DND-41 (cell line): ENCODE results near the gene OR10R2.

Source experiments
- ATAC-seq: fragments of 200-7000 bp; cut with Tn5 transposase; 3 replicates; pipeline ENCODE4 v1.9.1; 2021; ENCODE audit warnings: low read depth; ENCODE audit not compliant: insufficient read depth
- DNase-seq: peaks from one replicate; pipeline ENCODE4 v3.0.0-alpha.2; 2020
- H2AFZ ChIP-seq: 2 replicates; pipeline ENCODE4 v1.6.0; 2012; ENCODE audit warnings: low read depth, low read length
- H3K27ac ChIP-seq: 2 replicates; pipeline ENCODE4 v1.5.1; 2012; ENCODE audit warnings: low read length, inconsistent platforms
- H3K27me3 ChIP-seq: fragments of 200-600 bp; sonication (generic); 2 replicates; pipeline ENCODE4 v1.6.0; 2012; ENCODE audit warnings: low read length, mild to moderate bottlenecking, inconsistent platforms; ENCODE audit not compliant: insufficient read depth, poor library complexity
- H3K36me3 ChIP-seq: 2 replicates; pipeline ENCODE4 v1.5.1; 2012; ENCODE audit warnings: low read length, inconsistent platforms; ENCODE audit not compliant: insufficient read depth
- H3K4me1 ChIP-seq: 2 replicates; pipeline ENCODE4 v1.5.1; 2012; ENCODE audit warnings: mild to moderate bottlenecking, low read length; ENCODE audit not compliant: insufficient read depth
- H3K4me2 ChIP-seq: 2 replicates; pipeline ENCODE4 v1.6.0; 2012; ENCODE audit warnings: mild to moderate bottlenecking, moderate library complexity, low read length, inconsistent platforms; ENCODE audit not compliant: insufficient read depth
- H3K4me3 ChIP-seq, 2 experiments: fragments of 200-600 bp in 1 of 2; shearing (Covaris generic) in 1 of 2; 2 replicates each; pipeline ENCODE4 v1.5.1; 2012 to 2016; ENCODE audit warnings: inconsistent platforms in 2 of 2, low read length in 2 of 2, mild to moderate bottlenecking in 2 of 2, low read depth in 1 of 2, moderate library complexity in 1 of 2
- H3K79me2 ChIP-seq: 2 replicates; pipeline ENCODE4 v1.6.0; 2012; ENCODE audit warnings: low read length, inconsistent platforms; ENCODE audit not compliant: insufficient read depth
- H3K9ac ChIP-seq: 2 replicates; pipeline ENCODE4 v1.6.0; 2012; ENCODE audit warnings: low read depth, mild to moderate bottlenecking, inconsistent platforms, low read length, moderate library complexity
- H3K9me3 ChIP-seq: 2 replicates; pipeline ENCODE4 v1.5.1; 2012; ENCODE audit warnings: low read length, moderate library complexity, mild to moderate bottlenecking, inconsistent platforms; ENCODE audit not compliant: insufficient read depth, severe bottlenecking
- H4K20me1 ChIP-seq: 2 replicates; pipeline ENCODE4 v1.6.0; 2012; ENCODE audit warnings: low read length; ENCODE audit not compliant: insufficient read depth
- CTCF ChIP-seq: IDR thresholded peaks from 2 replicates; pipeline ENCODE4 v1.5.1; 2012; ENCODE audit warnings: borderline replicate concordance, low read length, moderate library complexity, mild to moderate bottlenecking; ENCODE audit not compliant: poor library complexity, severe bottlenecking; ENCODE audit errors: extremely low read depth
- EZH2 ChIP-seq: IDR thresholded peaks from 3 replicates; pipeline ENCODE4 v1.6.1; 2012; ENCODE audit warnings: borderline replicate concordance, low read depth, mild to moderate bottlenecking, moderate library complexity, low read length, inconsistent platforms; ENCODE audit not compliant: severe bottlenecking

The OR10R2 gene

GRCh38 chr1:158434741-158435140 is 37.3 kb upstream of the OR10R2 start:
- Histone ChIP-seq H3K4me3 (no peak overlapping the region), H2AFZ (peak overlapping the region; percentile 28; the same call in 1 of the 2 replicates), H3K79me2 (no peaks in the 10 kb centered on the region), H3K27me3 (no peaks in the 10 kb centered on the region), H3K9me3 (peaks cover 18% of the 10 kb centered on the region), H3K36me3 (no peaks in the 10 kb centered on the region), H3K4me1 (peaks cover 22% of the 10 kb centered on the region), H3K4me2 (no peak overlapping the region), H3K9ac (no peak overlapping the region), H4K20me1 (no peaks in the 10 kb centered on the region), H3K27ac (no peak overlapping the region)
- TF ChIP-seq CTCF = no peak
- no peak for TF ChIP-seq EZH2
- DNase-seq = no peak
- ATAC-seq = no peak

GRCh38 chr1:158445376-158445775 is 26.6 kb upstream of the OR10R2 start:
- peak; percentile 96 for ATAC-seq
- Histone ChIP-seq H3K27ac (peak overlapping the region; percentile 63), H3K27me3 (no peaks in the 10 kb centered on the region), H3K4me3 (peak overlapping the region in 1 of 2 experiments; percentile 26; a peak in 2 of 4 replicates), H3K36me3 (no peaks in the 10 kb centered on the region), H3K4me1 (peaks cover 24% of the 10 kb centered on the region), H2AFZ (no peak overlapping the region), H3K9me3 (no peaks in the 10 kb centered on the region), H3K4me2 (peak overlapping the region; percentile 42), H4K20me1 (no peaks in the 10 kb centered on the region), H3K79me2 (no peaks in the 10 kb centered on the region), H3K9ac (0 out of 2 replicates have a peak overlapping the region, but pooled peaks have one; percentile 6)
- no peak for TF ChIP-seq CTCF
- no peak for TF ChIP-seq EZH2
- DNase-seq = peak; percentile 68

- 0 out of 2 replicates have a peak overlapping the region, but pooled peaks have one; percentile 30 for H2AFZ ChIP-seq
- no peak for DNase-seq
- H3K4me2 ChIP-seq = no peak overlapping the region
- no peaks in the 10 kb centered on the region for H3K27me3 ChIP-seq
- no peaks in the 10 kb centered on the region for H3K79me2 ChIP-seq
- H3K9ac ChIP-seq = no peak overlapping the region
- no peak overlapping the region for H3K27ac ChIP-seq
- no peak for ATAC-seq
- no peaks in the 10 kb centered on the region for H3K4me1 ChIP-seq
- TF ChIP-seq EZH2 (no peak), CTCF (no peak)
- H3K4me3 ChIP-seq = no peak overlapping the region
- H3K9me3 ChIP-seq = peaks cover 2% of the 10 kb centered on the region
- H3K36me3 ChIP-seq = no peaks in the 10 kb centered on the region
- H4K20me1 ChIP-seq = no peaks in the 10 kb centered on the region
Measured at GRCh38 chr1:158454537-158454936, 17.5 kb upstream of the OR10R2 start.

GRCh38 chr1:158457246-158457645 is 14.8 kb upstream of the OR10R2 start:
- H3K9ac ChIP-seq = no peak overlapping the region
- no peak for ATAC-seq

More at GRCh38 chr1:158457246-158457645, 14.8 kb upstream of the OR10R2 start:
- no peak for DNase-seq
- Histone ChIP-seq H3K27ac (no peak overlapping the region), H2AFZ (no peak overlapping the region), H3K9me3 (no peaks in the 10 kb centered on the region), H3K79me2 (no peaks in the 10 kb centered on the region), H3K4me2 (no peak overlapping the region), H3K36me3 (no peaks in the 10 kb centered on the region), H3K4me1 (no peaks in the 10 kb centered on the region), H4K20me1 (no peaks in the 10 kb centered on the region), H3K4me3 (no peak overlapping the region), H3K27me3 (no peaks in the 10 kb centered on the region)
- no peak for TF ChIP-seq EZH2
- no peak for TF ChIP-seq CTCF
